Gastroesophageal sphincter (tissue), 3 donors: ENCODE measurements around the gene MOV10L1.

Source experiments
- CTCF ChIP-seq, 4 experiments: fragments of 200-600 bp in 2 of 4; fragments of 450-650 bp in 2 of 4; sonication (generic) in 1 of 4; IDR thresholded peaks; one replicate each; pipeline ENCODE4 v1.5.1; 2017 to 2019; ENCODE audit warnings: antibody characterized with exemption in 4 of 4, mild to moderate bottlenecking in 2 of 4, moderate library complexity in 2 of 4
- EP300 ChIP-seq: sonication (generic); formaldehyde crosslinking; IDR thresholded peaks from one replicate; pipeline ENCODE4 v1.6.1; 2017; ENCODE audit warnings: antibody characterized with exemption, mild to moderate bottlenecking
- POLR2A ChIP-seq, 2 donors: fragments of 450-650 bp; IDR thresholded peaks; one replicate each; pipeline ENCODE4 v1.6.1; 2017; ENCODE audit warnings: antibody characterized with exemption in 2 of 2, mild to moderate bottlenecking in 2 of 2, moderate library complexity in 1 of 2
- POLR2AphosphoS5 ChIP-seq: sonication (generic); formaldehyde crosslinking; IDR thresholded peaks from one replicate; pipeline ENCODE4 v1.6.1; 2017; ENCODE audit warnings: antibody characterized with exemption

- TF ChIP-seq POLR2AphosphoS5: no peak
- no peak for TF ChIP-seq EP300
- TF ChIP-seq CTCF (IDR thresholded peaks at IDR 0.05): no peak
- no peak for TF ChIP-seq POLR2A (IDR thresholded peaks at IDR 0.05)
These were observed 79.5 kb downstream of the MOV10L1 start for GRCh38 chr22:50169181-50169759.
